Type B pancreatic cell (in vitro differentiated cells): ENCODE data around the gene DNASE1L2. TPM values are rescaled to one million over a fixed set of nuclear protein-coding genes. Genes with fewer than 3 reads are reported as not detected.

ENCODE experiments used
- DNase-seq: peaks from one replicate; pipeline ENCODE4 v3.0.0; 2021; ENCODE audit warnings: mixed read lengths; ENCODE audit not compliant: unreplicated experiment; ENCODE audit errors: extremely low spot score
- H3K27ac Mint-ChIP-seq: 2 replicates; pipeline ENCODE4 v1.8.0; 2021; ENCODE audit warnings: mild to moderate bottlenecking, mixed read lengths
- H3K27me3 Mint-ChIP-seq: 2 replicates; pipeline ENCODE4 v1.8.0; 2021; ENCODE audit warnings: mixed read lengths
- H3K36me3 Mint-ChIP-seq: 2 replicates; pipeline ENCODE4 v1.8.0; 2021; ENCODE audit warnings: mixed read lengths
- H3K4me1 Mint-ChIP-seq: one replicate; pipeline ENCODE4 v1.8.0; 2021; ENCODE audit warnings: mixed read lengths; ENCODE audit not compliant: unreplicated experiment
- H3K4me3 Mint-ChIP-seq: 2 replicates; pipeline ENCODE4 v1.8.0; 2021; ENCODE audit warnings: mild to moderate bottlenecking, mixed read lengths
- H3K9me3 Mint-ChIP-seq: 2 replicates; pipeline ENCODE4 v1.8.0; 2021; ENCODE audit warnings: mixed read lengths
- CTCF ChIP-seq: fragments of 200-600 bp; sonication (generic); conservative IDR thresholded peaks from 2 replicates; pipeline ENCODE4 v1.5.0; 2021; ENCODE audit warnings: antibody characterized with exemption, mild to moderate bottlenecking
- total RNA-seq: library from RNA; stranded (reverse); gene quantifications from 2 replicates; pipeline ENCODE4 v1.2.1, GENCODE V29; 2021; ENCODE audit warnings: low replicate concordance

Gene DNASE1L2
- total RNA-seq, 1 donor from 2014 or later, result 2.6 TPM

- DNase-seq, result no peak
- H3K27ac Mint-ChIP-seq, result no peak overlapping the region
- H3K4me3 Mint-ChIP-seq, result no peak overlapping the region
- H3K36me3 Mint-ChIP-seq, result no peaks in the 10 kb centered on the region
- H3K9me3 Mint-ChIP-seq, result no peaks in the 10 kb centered on the region
- no peaks in the 10 kb centered on the region for H3K27me3 Mint-ChIP-seq
- peaks cover 4% of the 10 kb centered on the region for H3K4me1 Mint-ChIP-seq
- no peak for TF ChIP-seq CTCF
Measured at GRCh38 chr16:2229091-2229490, 7.2 kb upstream of the DNASE1L2 start.

GRCh38 chr16:2229632-2230250, 6.5 kb upstream of the DNASE1L2 start:
- no peak overlapping the region for H3K4me3 Mint-ChIP-seq
- no peaks in the 10 kb centered on the region for H3K36me3 Mint-ChIP-seq
- H3K4me1 Mint-ChIP-seq, result no peaks in the 10 kb centered on the region
- H3K9me3 Mint-ChIP-seq, result no peaks in the 10 kb centered on the region
- no peak overlapping the region for H3K27ac Mint-ChIP-seq
- TF ChIP-seq CTCF, result no peak
- no peak for DNase-seq
- no peaks in the 10 kb centered on the region for H3K27me3 Mint-ChIP-seq

- Mint-ChIP-seq H3K4me3 (no peak overlapping the region), H3K9me3 (no peaks in the 10 kb centered on the region), H3K27ac (no peak overlapping the region), H3K36me3 (no peaks in the 10 kb centered on the region), H3K4me1 (no peaks in the 10 kb centered on the region), H3K27me3 (peaks cover 1% of the 10 kb centered on the region)
- DNase-seq, result no peak
- TF ChIP-seq CTCF, result no peak
Measured at GRCh38 chr16:2230376-2230775, 5.9 kb upstream of the DNASE1L2 start.

- no peaks in the 10 kb centered on the region for H3K36me3 Mint-ChIP-seq
- H3K27me3 Mint-ChIP-seq, result peaks cover 10% of the 10 kb centered on the region
- no peak overlapping the region for H3K4me3 Mint-ChIP-seq
Measured at GRCh38 chr16:2231016-2231931, 5.0 kb upstream of the DNASE1L2 start.

More at GRCh38 chr16:2231016-2231931, 5.0 kb upstream of the DNASE1L2 start:
- DNase-seq, result no peak
- H3K9me3 Mint-ChIP-seq, result no peaks in the 10 kb centered on the region
- no peak overlapping the region for H3K27ac Mint-ChIP-seq
- TF ChIP-seq CTCF, result no peak
- H3K4me1 Mint-ChIP-seq, result no peaks in the 10 kb centered on the region
